Fibroblast of pulmonary artery (primary cell): ENCODE results near the gene MCRIP2.
A peak's percentile ranks its signal among the peaks of the same experiment; 100 is the strongest.

ENCODE experiments used
- DNase-seq: peaks from one replicate; pipeline ENCODE4 v3.0.0-alpha.2; 2010; ENCODE audit warnings: low read depth
- H3K4me3 ChIP-seq: replicated peaks from 2 replicates; pipeline ENCODE4 v1.5.1; 2011; ENCODE audit warnings: low read depth, mild to moderate bottlenecking, control low read depth, low read length, moderate library complexity
- CTCF ChIP-seq: IDR thresholded peaks from 2 replicates; pipeline ENCODE4 v1.5.1; 2011; ENCODE audit warnings: mild to moderate bottlenecking, control low read depth, low read length, inconsistent platforms; ENCODE audit errors: missing control alignments

Gene MCRIP2

GRCh38 chr16:676565-676902 is 34.9 kb downstream of the MCRIP2 start:
- no peak overlapping the region for H3K4me3 ChIP-seq
- no peak for TF ChIP-seq CTCF
- DNase-seq = no peak

GRCh38 chr16:676913-677312 is 35.3 kb downstream of the MCRIP2 start:
- DNase-seq = no peak
- H3K4me3 ChIP-seq = no peak overlapping the region
- no peak for TF ChIP-seq CTCF

- no peak overlapping the region for H3K4me3 ChIP-seq
- no peak for TF ChIP-seq CTCF
Measured at GRCh38 chr16:677316-678190, 35.9 kb downstream of the MCRIP2 start.

GRCh38 chr16:678209-678857 is 36.7 kb downstream of the MCRIP2 start:
- TF ChIP-seq CTCF = no peak
- DNase-seq = no peak
- no peak overlapping the region for H3K4me3 ChIP-seq

More at GRCh38 chr16:677316-678190, 35.9 kb downstream of the MCRIP2 start:
- no peak for DNase-seq

GRCh38 chr16:678858-679813 is 37.5 kb downstream of the MCRIP2 start:
- peak; percentile 48 for DNase-seq
- TF ChIP-seq CTCF = no peak
- peak overlapping the region; percentile 57 for H3K4me3 ChIP-seq

- peak; percentile 87 for DNase-seq
- peak within 1 kb of the TSS; percentile 77 for H3K4me3 ChIP-seq
- no peak for TF ChIP-seq CTCF
Measured at GRCh38 chr16:679814-680624, 38.4 kb downstream of the MCRIP2 start, which contains the start of gene STUB1. TSS of gene STUB1 (plus strand) at chr16:680410. CDS start at chr16:680526, 116 bp downstream.
